Measurements from ENCODE around the gene ADAP1. TPM values are rescaled to one million over a fixed set of nuclear protein-coding genes. Genes with fewer than 3 reads are reported as not detected.

The ADAP1 gene
- total and polyA plus RNA-seq, 2 of the 8 experiments (the other 6 are each of a cell fraction or from before 2014, with no cell fraction given), result 5.8 to 6.1 TPM

GRCh38 chr7:962401-963081, 8.1 kb upstream of the ADAP1 start (continued):
- TF ChIP-seq CHD7 (IDR thresholded peaks at IDR 0.05; ENCODE audit: insufficient replicate concordance, low read length) (no peak), TAF1 (IDR thresholded peaks at IDR 0.05; ENCODE audit: low read depth, low read length) (no peak)
